CD4-positive, alpha-beta T cell (primary cell): Measurements from ENCODE around the gene SERTM2. TPM values are rescaled to one million over a fixed set of nuclear protein-coding genes. Genes with fewer than 3 reads are reported as not detected.

Experiments used
- ATAC-seq: fragments of 200-7000 bp; cut with Tn5 transposase; one replicate; pipeline ENCODE4 v1.10.0; 2022; ENCODE audit warnings: mild to moderate bottlenecking; ENCODE audit not compliant: poor library complexity
- CTCF ChIA-PET: fragments of 350-600 bp; sonication (Branson Sonifier 250); formaldehyde crosslinking; loops from one replicate; lab custom pipeline; 2021; ENCODE audit warnings: antibody characterized with exemption, inconsistent platforms; lab: Charles Lee
- POLR2A ChIA-PET: fragments of 350-600 bp; sonication (Branson Sonifier 250); formaldehyde crosslinking; loops from one replicate; lab custom pipeline; 2021; ENCODE audit warnings: antibody characterized with exemption, inconsistent platforms; lab: Charles Lee
- DNase-seq, 14 experiments: peaks; one replicate each; pipeline ENCODE4 v3.0.0-alpha.2; 2013 to 2020; ENCODE audit warnings: mixed read lengths in 2 of 14
- H3K27ac ChIP-seq, 2 donors: one replicate each; pipeline versions ENCODE4 v1.5.1 to v1.7.0; 2013; ENCODE audit warnings: low read length in 2 of 2, low read depth in 1 of 2, mild to moderate bottlenecking in 1 of 2
- H3K27me3 ChIP-seq, 2 experiments: 1 replicate in 1 of 2; 2 replicates in 1 of 2; pipeline versions ENCODE4 v1.6.1 to v1.7.0; 2013; ENCODE audit warnings: low read length in 2 of 2, control low read depth in 1 of 2, mild to moderate bottlenecking in 1 of 2, moderate library complexity in 1 of 2; ENCODE audit not compliant: insufficient read depth in 2 of 2, control insufficient read depth in 1 of 2
- H3K36me3 ChIP-seq: one replicate; pipeline ENCODE4 v1.6.1; 2013; ENCODE audit warnings: low read length, control low read depth; ENCODE audit not compliant: insufficient read depth
- H3K4me1 ChIP-seq: one replicate; pipeline ENCODE4 v1.6.1; 2013; ENCODE audit warnings: low read length, control low read depth; ENCODE audit not compliant: insufficient read depth
- H3K4me3 ChIP-seq: one replicate; pipeline ENCODE4 v1.5.1; 2013; ENCODE audit warnings: mild to moderate bottlenecking, low read length, moderate library complexity
- H3K9me3 ChIP-seq, 2 experiments: 1 replicate in 1 of 2; 2 replicates in 1 of 2; pipeline versions ENCODE4 v1.6.1 to v1.7.0; 2013; ENCODE audit warnings: low read length in 2 of 2, mild to moderate bottlenecking in 2 of 2, control low read depth in 1 of 2, moderate library complexity in 1 of 2; ENCODE audit not compliant: control insufficient read depth in 1 of 2, insufficient read depth in 1 of 2
- H3K27ac Mint-ChIP-seq: one replicate; pipeline ENCODE4 v1.8.0; 2020; ENCODE audit warnings: mixed read lengths
- H3K27me3 Mint-ChIP-seq: one replicate; pipeline ENCODE4 v1.8.0; 2021; ENCODE audit warnings: mixed read lengths
- H3K36me3 Mint-ChIP-seq: one replicate; pipeline ENCODE4 v1.8.0; 2021; ENCODE audit warnings: low read depth, mixed read lengths
- H3K4me1 Mint-ChIP-seq: one replicate; pipeline ENCODE4 v1.8.0; 2021; ENCODE audit warnings: low read depth, mixed read lengths
- H3K4me3 Mint-ChIP-seq: one replicate; pipeline ENCODE4 v1.8.0; 2020; ENCODE audit warnings: mild to moderate bottlenecking, mixed read lengths
- H3K9me3 Mint-ChIP-seq: one replicate; pipeline ENCODE4 v1.8.0; 2020; ENCODE audit warnings: mixed read lengths
- intact Hi-C, 2 experiments: fragments of 100-400 bp; cut with DNase I in 1 of 2; cut with micrococcal nuclease in 1 of 2; formaldehyde crosslinking; loops; one replicate each; pipeline versions ENCODE4 v1.15.1 to v1.9.0; 2023 to 2025; cut with DNase I, micrococcal nuclease
- polyA plus RNA-seq, 2 donors: library from polyadenylated mRNA; unstranded; fragments of 120-200 nt; gene quantifications; one replicate each; pipeline ENCODE4 v1.2.1, GENCODE V29; 2013
- total RNA-seq, 174 experiments: library from RNA in 2 of 174; stranded (reverse) in 2 of 174; gene quantifications; one replicate each; pipeline ENCODE4 v1.2.3 and lab custom pipeline; 2021 to 2026
- TF ChIP-seq, protein P1 (sequence below): fragments of 200-600 bp; IDR thresholded peaks from one replicate; pipeline ENCODE4 v1.8.0; 2022; ENCODE audit warnings: antibody characterized with exemption, mild to moderate bottlenecking

SERTM2 gene
- total RNA-seq: not detected
- not detected for polyA plus RNA-seq (2013, experiment 1 of 2)
- 0.01 TPM for polyA plus RNA-seq (2013, experiment 2 of 2)
- total RNA-seq (lab: John Stamatoyannopoulos, UW): 0 to 0.44 (median 0) reads per million in 172 experiments

DNA sequence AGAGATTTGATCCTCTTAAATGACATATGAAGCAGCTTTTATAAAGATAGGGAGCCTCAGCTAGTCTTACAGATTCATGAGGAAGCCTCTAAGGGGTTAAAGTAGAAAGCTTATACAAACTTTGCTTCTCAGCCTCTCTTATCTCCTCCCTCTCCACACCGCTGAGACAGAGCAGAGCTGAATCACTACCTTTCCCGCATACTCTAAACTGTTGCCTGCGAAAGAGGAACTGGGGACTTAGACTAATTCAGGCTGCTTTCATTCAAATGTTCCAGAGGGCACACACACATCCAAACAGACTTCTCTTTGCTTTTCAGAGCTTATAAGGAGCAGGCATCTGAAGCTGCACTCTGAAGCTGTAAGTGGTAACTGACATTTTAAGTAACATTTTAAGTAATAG, at the start of gene SERTM2:
Gene SERTM2 (plus strand): TSS at position 169 of the 400 bp plus-strand sequence. CDS start 7,213 bp downstream, outside the sequence.
- TF ChIP-seq, protein P1, sequence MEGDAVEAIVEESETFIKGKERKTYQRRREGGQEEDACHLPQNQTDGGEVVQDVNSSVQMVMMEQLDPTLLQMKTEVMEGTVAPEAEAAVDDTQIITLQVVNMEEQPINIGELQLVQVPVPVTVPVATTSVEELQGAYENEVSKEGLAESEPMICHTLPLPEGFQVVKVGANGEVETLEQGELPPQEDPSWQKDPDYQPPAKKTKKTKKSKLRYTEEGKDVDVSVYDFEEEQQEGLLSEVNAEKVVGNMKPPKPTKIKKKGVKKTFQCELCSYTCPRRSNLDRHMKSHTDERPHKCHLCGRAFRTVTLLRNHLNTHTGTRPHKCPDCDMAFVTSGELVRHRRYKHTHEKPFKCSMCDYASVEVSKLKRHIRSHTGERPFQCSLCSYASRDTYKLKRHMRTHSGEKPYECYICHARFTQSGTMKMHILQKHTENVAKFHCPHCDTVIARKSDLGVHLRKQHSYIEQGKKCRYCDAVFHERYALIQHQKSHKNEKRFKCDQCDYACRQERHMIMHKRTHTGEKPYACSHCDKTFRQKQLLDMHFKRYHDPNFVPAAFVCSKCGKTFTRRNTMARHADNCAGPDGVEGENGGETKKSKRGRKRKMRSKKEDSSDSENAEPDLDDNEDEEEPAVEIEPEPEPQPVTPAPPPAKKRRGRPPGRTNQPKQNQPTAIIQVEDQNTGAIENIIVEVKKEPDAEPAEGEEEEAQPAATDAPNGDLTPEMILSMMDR: no peak

DNA sequence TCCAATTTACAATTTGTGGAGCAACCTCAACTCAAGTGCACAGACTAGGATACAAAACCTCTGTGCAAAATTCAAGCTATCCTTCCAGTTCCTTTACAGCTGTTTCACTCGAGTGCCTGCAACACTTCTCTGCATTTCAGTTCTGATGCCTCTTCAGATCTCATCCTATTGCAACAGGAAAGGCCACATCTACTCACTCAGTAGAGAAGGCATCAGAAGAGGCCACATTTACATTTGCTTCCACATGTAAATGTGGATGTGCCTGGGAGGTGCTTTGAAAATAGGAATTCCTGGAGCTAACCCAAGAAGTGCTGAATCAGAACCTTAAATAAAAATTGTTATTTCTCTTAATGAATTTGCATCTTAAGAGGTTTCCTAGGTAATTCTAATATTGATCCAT, 45.8 kb upstream of the SERTM2 start:
- no peaks in the 10 kb centered on the region for H3K27me3 ChIP-seq
- no peak overlapping the region for H3K4me3 ChIP-seq
- Mint-ChIP-seq H3K4me1 (no peaks in the 10 kb centered on the region), H3K4me3 (no peak overlapping the region), H3K36me3 (no peaks in the 10 kb centered on the region), H3K9me3 (no peaks in the 10 kb centered on the region), H3K27me3 (no peaks in the 10 kb centered on the region), H3K27ac (no peak overlapping the region)
- ChIA-PET CTCF (no interaction called here), POLR2A (no interaction called here)
- intact Hi-C loops: no loop called here
- no peaks in the 10 kb centered on the region for H3K4me1 ChIP-seq
- ATAC-seq (no peak), DNase-seq (no peak)
- no peak overlapping the region for H3K27ac ChIP-seq
- TF ChIP-seq, protein P1: no peak
- H3K9me3 ChIP-seq: no peaks in the 10 kb centered on the region
- no peaks in the 10 kb centered on the region for H3K36me3 ChIP-seq

More for the DNA sequence above, at the start of gene SERTM2:
- Histone ChIP-seq H3K4me3 (no peak within 1 kb of the TSS), H3K4me1 (no peaks in the 10 kb centered on the region), H3K36me3 (no peaks in the 10 kb centered on the region), H3K27me3 (peaks cover 0 to 4% of the 10 kb centered on the region in 2 experiments), H3K9me3 (no peaks in the 10 kb centered on the region), H3K27ac (no peak within 1 kb of the TSS)
- DNase-seq (peak in 2 of 14 experiments; percentile 2 to 8), ATAC-seq (no peak)
- POLR2A ChIA-PET: no interaction called here
- Mint-ChIP-seq H3K9me3 (no peaks in the 10 kb centered on the region), H3K4me1 (no peaks in the 10 kb centered on the region), H3K27me3 (peaks cover 5% of the 10 kb centered on the region), H3K36me3 (no peaks in the 10 kb centered on the region), H3K27ac (no peak within 1 kb of the TSS), H3K4me3 (peak within 1 kb of the TSS; percentile 9)
- intact Hi-C loops: no loop called here
- CTCF ChIA-PET: no interaction called here

DNA sequence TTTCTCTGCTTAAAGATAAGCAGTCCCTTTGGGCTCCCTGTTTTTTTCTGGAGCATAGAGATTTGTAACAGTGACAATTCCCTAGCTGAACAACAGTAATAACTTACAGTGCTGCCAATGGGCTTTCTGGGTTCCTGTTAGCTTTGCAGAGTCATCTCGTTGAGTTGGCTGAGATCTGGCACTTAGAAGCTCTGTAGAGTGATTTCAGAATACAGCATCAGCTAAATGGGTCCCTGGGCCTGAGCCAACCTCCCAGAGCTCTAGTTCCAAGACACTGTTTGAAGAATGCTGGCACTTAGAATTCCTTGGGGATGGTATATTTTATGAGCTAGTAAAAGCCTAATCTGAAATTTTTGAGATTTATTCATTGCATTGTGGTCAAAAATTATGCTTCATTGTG, 43.5 kb upstream of the SERTM2 start:
- Histone ChIP-seq H3K9me3 (peaks cover 0 to 4% of the 10 kb centered on the region in 2 experiments), H3K27ac (no peak overlapping the region), H3K4me3 (no peak overlapping the region), H3K4me1 (no peaks in the 10 kb centered on the region), H3K27me3 (no peaks in the 10 kb centered on the region), H3K36me3 (no peaks in the 10 kb centered on the region)
- H3K36me3 Mint-ChIP-seq: no peaks in the 10 kb centered on the region
- no peaks in the 10 kb centered on the region for H3K27me3 Mint-ChIP-seq
- TF ChIP-seq, protein P1: no peak
- H3K9me3 Mint-ChIP-seq: peaks cover 2% of the 10 kb centered on the region
- no peak for ATAC-seq
- no peaks in the 10 kb centered on the region for H3K4me1 Mint-ChIP-seq
- H3K27ac Mint-ChIP-seq: no peak overlapping the region
- CTCF ChIA-PET: no interaction called here
- intact Hi-C loops: no loop called here
- POLR2A ChIA-PET: no interaction called here
- no peak overlapping the region for H3K4me3 Mint-ChIP-seq
- no peak for DNase-seq
